ENCODE data around the gene TCF23. TPM values are rescaled to one million over a fixed set of nuclear protein-coding genes. Genes with fewer than 3 reads are reported as not detected.

Gene TCF23
- total and polyA plus RNA-seq, 2 of the 8 experiments (the other 6 are each of a cell fraction or from before 2014, with no cell fraction given), result 0.02 TPM; not detected in 1

GRCh38 chr2:27177441-27178351, 28.9 kb downstream of the TCF23 start:
- Histone ChIP-seq H3K4ac (replicated peaks; ENCODE audit: insufficient read length, low read depth, low read length) (no peak overlapping the region), H3K4me1 (replicated peaks in 1 of 4; ENCODE audit: control insufficient read depth in 3 of 4, insufficient read depth in 4 of 4, low read length in 3 of 4) (no peaks in the 10 kb centered on the region), H3K56ac (replicated peaks; ENCODE audit: insufficient read length, low read depth, low read length) (no peak overlapping the region), H2BK15ac (ENCODE audit: low read length) (no peak overlapping the region), H3K4me2 (ENCODE audit: insufficient read depth in 1 of 2, low read depth in 2 of 2, low read length in 2 of 2) (no peak overlapping the region), H3K4me3 (ENCODE audit: extremely low read depth in 1 of 4, insufficient read depth in 2 of 4, low read depth in 3 of 4, low read length in 4 of 4) (no peak overlapping the region), H4K91ac (replicated peaks; ENCODE audit: insufficient read length, low read length) (no peak overlapping the region), H4K5ac (ENCODE audit: insufficient read length, low read depth, low read length) (no peak overlapping the region), H4K8ac (ENCODE audit: extremely low read depth, insufficient read depth, low read length) (no peak overlapping the region), H3K27me3 (replicated peaks in 1 of 4; ENCODE audit: control insufficient read depth in 3 of 4, extremely low read depth in 1 of 4, insufficient read depth in 3 of 4, low read length in 3 of 4) (no peaks in the 10 kb centered on the region; a peak in 1 of 7 replicates), H2BK12ac (ENCODE audit: low read depth, low read length) (no peak overlapping the region), H3K79me2 (ENCODE audit: control insufficient read depth in 1 of 2, insufficient read depth in 2 of 2, low read length in 2 of 2) (no peaks in the 10 kb centered on the region), H3K27ac (ENCODE audit: low read depth, low read length) (no peak overlapping the region), H3K18ac (ENCODE audit: extremely low read depth, low read length) (no peak overlapping the region), H2AFZ (ENCODE audit: low read length) (no peak overlapping the region), H3K14ac (ENCODE audit: insufficient read length) (no peak overlapping the region), H2BK120ac (replicated peaks; ENCODE audit: low read depth, low read length) (no peak overlapping the region), H4K20me1 (replicated peaks in 1 of 2; ENCODE audit: control insufficient read depth in 1 of 2, insufficient read depth in 2 of 2, low read length in 2 of 2) (no peaks in the 10 kb centered on the region), H3K79me1 (ENCODE audit: low read depth, low read length) (no peaks in the 10 kb centered on the region), H3K23ac (ENCODE audit: insufficient read length) (no peak overlapping the region), H2BK5ac (ENCODE audit: low read depth, low read length) (no peak overlapping the region), H3K9ac (replicated peaks in 1 of 4; ENCODE audit: extremely low read depth in 1 of 4, low read depth in 3 of 4, low read length in 3 of 4) (no peak overlapping the region), H3K23me2 (ENCODE audit: low read depth, low read length) (no peaks in the 10 kb centered on the region), H3K36me3 (ENCODE audit: control insufficient read depth in 2 of 4, insufficient read depth in 4 of 4, low read length in 3 of 4) (no peaks in the 10 kb centered on the region), H2AK5ac (ENCODE audit: low read depth, low read length) (no peak overlapping the region), H3K9me3 (ENCODE audit: insufficient read depth in 2 of 2, low read depth in 1 of 2, low read length in 1 of 2) (no peaks in the 10 kb centered on the region), H2BK20ac (ENCODE audit: low read length) (no peak overlapping the region)
- DNase-seq (ENCODE audit: low read depth in 1 of 2, low spot score in 2 of 2), result no peak
- TF ChIP-seq EP300 (IDR thresholded peaks at IDR 0.05; ENCODE audit: borderline replicate concordance in 1 of 2, low read depth in 2 of 2, low read length in 2 of 2), result no peak
- no peak for TF ChIP-seq CTCF (IDR thresholded peaks at IDR 0.05; ENCODE audit: control extremely low read depth in 1 of 3, insufficient read depth in 1 of 3, low read depth in 1 of 3, low read length in 3 of 3)
- TF ChIP-seq TAF1 (IDR thresholded peaks at IDR 0.05; ENCODE audit: low read depth, low read length), result no peak
- no peak for TF ChIP-seq CHD2 (IDR thresholded peaks at IDR 0.05; ENCODE audit: low read length)
- TF ChIP-seq JUND (IDR thresholded peaks at IDR 0.05; ENCODE audit: low read length), result no peak
- ChIA-PET CTCF (ENCODE audit: partially characterized antibody) (interaction anchor here (0.6 to 5.0 kb wide), 6 partner anchors 8 to 1297 kb away, joined by 3 to 26 read pairs (median 4); no protein-coding TSS in a partner anchor), POLR2A (ENCODE audit: partially characterized antibody) (interaction anchor here (0.9 to 1.0 kb wide), 2 partner anchors 29 to 31 kb away, joined by 3 to 4 read pairs; partner anchors contain the start of gene TCF23)
- no peak for FAIRE-seq
- WGBS, 2 experiments (ENCODE audit: extremely low coverage in 1 of 2, insufficient coverage in 1 of 2, insufficient read length in 1 of 2, insufficient replicate concordance in 2 of 2, low coverage in 1 of 2, low lambda C conversion rate in 2 of 2, missing lambda C conversion rate in 1 of 2), result 93% methylated on average over 15 of the region's 15 CpGs; no CpG with 5 or more reads in 1 of the 2 experiments
